MCF 10A (cell line): ENCODE data around the gene LSM14A. TPM values are rescaled to one million over a fixed set of nuclear protein-coding genes. Genes with fewer than 3 reads are reported as not detected.

Experiments
- BruUV-seq: library from RNA; stranded (reverse); fragments of 400-500 nt; replicated peaks from 2 replicates; lab custom pipeline; 2021; lab: Mats Ljungman, UMichigan
- CTCF ChIA-PET: fragments of 300-600 bp; sonication (Branson Sonifier 250); formaldehyde crosslinking; extraction: SDS; loops from one replicate; lab custom pipeline; 2021; ENCODE audit warnings: antibody characterized with exemption, inconsistent platforms; lab: Yijun Ruan, JAX
- POLR2A ChIA-PET: fragments of 300-600, 350-650 bp; sonication (Branson Sonifier 250); formaldehyde crosslinking; extraction: SDS; loops from one replicate; lab custom pipeline; 2020; ENCODE audit warnings: antibody characterized with exemption, inconsistent platforms; lab: Yijun Ruan, JAX
- DNase-seq: peaks from one replicate; pipeline ENCODE4 v3.0.0-alpha.2; 2018; ENCODE audit not compliant: unreplicated experiment
- H3K27ac Mint-ChIP-seq: one replicate; pipeline ENCODE4 v1.8.0; 2022; ENCODE audit warnings: mild to moderate bottlenecking, low read depth, mixed read lengths; ENCODE audit not compliant: unreplicated experiment
- H3K27me3 Mint-ChIP-seq: one replicate; pipeline ENCODE4 v1.8.0; 2022; ENCODE audit warnings: mixed read lengths; ENCODE audit not compliant: insufficient read depth, unreplicated experiment
- H3K36me3 Mint-ChIP-seq: one replicate; pipeline ENCODE4 v1.8.0; 2022; ENCODE audit warnings: mild to moderate bottlenecking, moderate library complexity, mixed read lengths; ENCODE audit not compliant: insufficient read depth, unreplicated experiment
- H3K4me1 Mint-ChIP-seq: one replicate; pipeline ENCODE4 v1.8.0; 2022; ENCODE audit warnings: mixed read lengths; ENCODE audit not compliant: insufficient read depth, unreplicated experiment
- H3K4me3 Mint-ChIP-seq: one replicate; pipeline ENCODE4 v1.8.0; 2022; ENCODE audit warnings: mild to moderate bottlenecking, moderate library complexity, mixed read lengths; ENCODE audit not compliant: unreplicated experiment
- H3K9me3 Mint-ChIP-seq: one replicate; pipeline ENCODE4 v1.8.0; 2022; ENCODE audit warnings: mixed read lengths; ENCODE audit not compliant: unreplicated experiment
- intact Hi-C: fragments of 100-400 bp; cut with micrococcal nuclease; formaldehyde crosslinking; loops from 2 replicates; pipeline ENCODE4 v1.14.1; 2022
- total RNA-seq: library from RNA; stranded (reverse); gene quantifications from 2 replicates; pipeline ENCODE4 v1.2.3, GENCODE V29; 2022
- TF ChIP-seq, protein P1 (sequence below): fragments of 200-600 bp; IDR thresholded peaks from one replicate; pipeline ENCODE4 v1.8.0; 2022; ENCODE audit warnings: antibody characterized with exemption, mild to moderate bottlenecking; ENCODE audit not compliant: unreplicated experiment

Gene LSM14A
- total RNA-seq, 1 experiment from 2014 or later: 100 TPM

GRCh38 chr19:34273121-34273520 is 100.8 kb downstream of the LSM14A start:
- POLR2A ChIA-PET: no interaction called here
- DNase-seq: no peak
- H3K4me3 Mint-ChIP-seq: no peak overlapping the region
- H3K27ac Mint-ChIP-seq: peak overlapping the region; percentile 8
- H3K27me3 Mint-ChIP-seq: no peaks in the 10 kb centered on the region
- TF ChIP-seq, protein P1, sequence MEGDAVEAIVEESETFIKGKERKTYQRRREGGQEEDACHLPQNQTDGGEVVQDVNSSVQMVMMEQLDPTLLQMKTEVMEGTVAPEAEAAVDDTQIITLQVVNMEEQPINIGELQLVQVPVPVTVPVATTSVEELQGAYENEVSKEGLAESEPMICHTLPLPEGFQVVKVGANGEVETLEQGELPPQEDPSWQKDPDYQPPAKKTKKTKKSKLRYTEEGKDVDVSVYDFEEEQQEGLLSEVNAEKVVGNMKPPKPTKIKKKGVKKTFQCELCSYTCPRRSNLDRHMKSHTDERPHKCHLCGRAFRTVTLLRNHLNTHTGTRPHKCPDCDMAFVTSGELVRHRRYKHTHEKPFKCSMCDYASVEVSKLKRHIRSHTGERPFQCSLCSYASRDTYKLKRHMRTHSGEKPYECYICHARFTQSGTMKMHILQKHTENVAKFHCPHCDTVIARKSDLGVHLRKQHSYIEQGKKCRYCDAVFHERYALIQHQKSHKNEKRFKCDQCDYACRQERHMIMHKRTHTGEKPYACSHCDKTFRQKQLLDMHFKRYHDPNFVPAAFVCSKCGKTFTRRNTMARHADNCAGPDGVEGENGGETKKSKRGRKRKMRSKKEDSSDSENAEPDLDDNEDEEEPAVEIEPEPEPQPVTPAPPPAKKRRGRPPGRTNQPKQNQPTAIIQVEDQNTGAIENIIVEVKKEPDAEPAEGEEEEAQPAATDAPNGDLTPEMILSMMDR: no peak
- intact Hi-C loops: no loop called here
- peaks cover 35% of the 10 kb centered on the region for H3K4me1 Mint-ChIP-seq
- no peaks in the 10 kb centered on the region for H3K9me3 Mint-ChIP-seq
- no TSS peak for BruUV-seq
- CTCF ChIA-PET: no interaction called here
- H3K36me3 Mint-ChIP-seq: peaks cover 9% of the 10 kb centered on the region

- TF ChIP-seq, protein P1: no peak
- peak overlapping the region; percentile 8 for H3K27ac Mint-ChIP-seq
- ChIA-PET CTCF (interaction anchor here (0.6 kb wide), 1 partner anchor 62 kb away, joined by 3 read pairs; no protein-coding TSS in a partner anchor), POLR2A (interaction anchor here (0.6 kb wide), 1 partner anchor 34 kb away, joined by 4 read pairs; no protein-coding TSS in a partner anchor)
- BruUV-seq: no TSS peak
- H3K4me1 Mint-ChIP-seq: peaks cover 35% of the 10 kb centered on the region
- H3K36me3 Mint-ChIP-seq: peaks cover 9% of the 10 kb centered on the region
- no peak for DNase-seq
- H3K9me3 Mint-ChIP-seq: no peaks in the 10 kb centered on the region
- intact Hi-C loops: no loop called here
- H3K4me3 Mint-ChIP-seq: no peak overlapping the region
- no peaks in the 10 kb centered on the region for H3K27me3 Mint-ChIP-seq
Measured at GRCh38 chr19:34274284-34274826, 102.1 kb downstream of the LSM14A start.

DNA sequence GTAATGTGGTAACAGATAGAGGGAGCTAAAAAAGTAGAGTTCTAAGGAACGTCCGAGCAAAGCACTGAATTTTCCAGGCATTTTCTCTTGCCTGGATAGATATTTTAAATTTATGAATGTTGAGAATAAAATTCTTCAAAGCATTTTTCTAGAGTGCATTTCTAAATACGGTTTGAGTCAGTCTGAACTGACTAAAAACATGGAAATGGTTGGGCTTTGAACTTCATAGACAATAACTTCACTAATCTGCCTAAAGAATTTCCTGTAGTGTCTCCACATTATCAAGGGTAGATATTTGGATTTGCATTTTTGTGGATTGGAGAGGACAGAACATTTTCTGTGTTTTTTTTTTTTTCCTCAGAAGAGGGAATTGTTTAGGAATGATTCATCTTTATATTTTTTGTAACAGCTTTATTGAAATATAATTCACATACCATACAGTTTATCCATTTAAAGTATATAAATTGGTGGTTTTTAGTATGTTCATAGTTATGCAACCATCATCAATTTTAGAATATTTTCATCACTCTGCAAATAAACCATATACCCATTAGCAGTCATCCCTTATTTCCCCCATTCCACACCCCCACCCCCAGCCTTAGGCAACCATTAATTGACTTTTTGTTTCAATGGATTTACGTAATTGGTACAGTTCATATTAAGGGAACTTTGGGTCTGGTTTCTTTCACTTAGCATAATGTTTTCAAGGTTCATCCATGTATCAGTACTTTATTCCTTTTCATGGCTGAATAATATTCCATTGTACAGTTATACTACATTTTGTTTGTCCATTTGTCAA is 102.7 kb downstream of the LSM14A start:
- POLR2A ChIA-PET: interaction anchor here (0.6 kb wide), 1 partner anchor 34 kb away, joined by 4 read pairs; no protein-coding TSS in a partner anchor
- intact Hi-C loops: no loop called here
- no TSS peak for BruUV-seq
- DNase-seq: peak; percentile 32
- Mint-ChIP-seq H3K36me3 (peaks cover 5% of the 10 kb centered on the region), H3K4me3 (no peak overlapping the region), H3K4me1 (peaks cover 30% of the 10 kb centered on the region), H3K9me3 (no peaks in the 10 kb centered on the region), H3K27me3 (no peaks in the 10 kb centered on the region), H3K27ac (peak overlapping the region; percentile 8)
- CTCF ChIA-PET: interaction anchor here (0.6 kb wide), 1 partner anchor 61 kb away, joined by 3 read pairs; no protein-coding TSS in a partner anchor
- TF ChIP-seq, protein P1: no peak

DNA sequence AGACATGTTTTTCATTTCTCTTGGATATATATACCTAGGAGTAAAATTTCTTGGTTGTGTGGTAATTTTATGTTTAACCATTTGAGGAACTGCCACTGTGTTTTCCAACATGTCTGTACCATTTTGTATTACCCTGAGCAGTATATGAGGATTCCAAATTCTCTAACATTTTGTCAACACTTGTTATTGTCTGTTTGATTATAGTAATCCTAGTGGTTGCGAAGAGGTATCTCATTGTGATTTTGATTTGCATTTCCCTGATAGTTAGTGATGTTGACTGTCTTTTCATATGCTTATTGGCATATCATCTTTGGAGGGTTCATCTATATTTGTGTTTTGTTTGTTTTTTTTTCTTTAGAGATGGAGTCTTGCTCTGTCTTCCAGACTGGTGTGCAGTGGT is 103.4 kb downstream of the LSM14A start:
- ChIA-PET POLR2A (no interaction called here), CTCF (no interaction called here)
- Mint-ChIP-seq H3K4me1 (peaks cover 23% of the 10 kb centered on the region), H3K4me3 (no peak overlapping the region), H3K27ac (peak overlapping the region; percentile 17), H3K36me3 (no peaks in the 10 kb centered on the region), H3K27me3 (no peaks in the 10 kb centered on the region), H3K9me3 (no peaks in the 10 kb centered on the region)
- intact Hi-C loops: no loop called here
- no peak for DNase-seq
- BruUV-seq: no TSS peak
- TF ChIP-seq, protein P1: no peak
